HUDEP-2 (cell line): ENCODE data around the gene AVP.
"Not testable (repeated sequence)": the region's sequence is repeated elsewhere in the genome, so short reads cannot be mapped to it uniquely, and the experiment has no call there.

Experiments used
- DNase-seq, 76 experiments: peaks; one replicate each; lab custom pipeline; 2025; ENCODE audit not compliant: unreplicated experiment in 76 of 76; lab: John Stamatoyannopoulos, UW

Gene AVP

GRCh38 chr20:3084283-3084985 is at the start of gene AVP:
Gene AVP, minus strand, starts transcription at chr20:3084724. Its CDS starts 50 bp downstream, at chr20:3084674.
- DNase-seq: no peak

- DNase-seq: no peak
Observed at GRCh38 chr20:3134151-3134550, 49.6 kb upstream of the AVP start.

- no peak for DNase-seq
Observed at GRCh38 chr20:3133155-3133554, 48.6 kb upstream of the AVP start.

- no peak for DNase-seq
Observed at GRCh38 chr20:3130051-3130600, 45.6 kb upstream of the AVP start.

GRCh38 chr20:3129094-3129493 is 44.6 kb upstream of the AVP start:
- peak in 41 of 76 experiments; percentile 3 to 73 (median 27) for DNase-seq

GRCh38 chr20:3128275-3128984 is 43.9 kb upstream of the AVP start:
- DNase-seq: no peak

- DNase-seq: no peak
Observed at GRCh38 chr20:3126527-3126859, 42.0 kb upstream of the AVP start.

- DNase-seq: peak in 2 of 76 experiments; percentile 5 to 10
Observed at GRCh38 chr20:3125776-3126526, 41.4 kb upstream of the AVP start.

GRCh38 chr20:3124773-3125560 is 40.4 kb upstream of the AVP start:
- DNase-seq: not testable (repeated sequence)

GRCh38 chr20:3124163-3124562 is 39.6 kb upstream of the AVP start:
- DNase-seq: not testable (repeated sequence)

- no peak for DNase-seq
Observed at GRCh38 chr20:3123542-3123941, 39.0 kb upstream of the AVP start.

GRCh38 chr20:3121955-3122610 is 37.6 kb upstream of the AVP start:
- no peak for DNase-seq

GRCh38 chr20:3121271-3121911 is 36.9 kb upstream of the AVP start:
- DNase-seq: no peak

GRCh38 chr20:3119044-3119443 is 34.5 kb upstream of the AVP start:
- DNase-seq: no peak

GRCh38 chr20:3117839-3118379 is 33.4 kb upstream of the AVP start:
- DNase-seq: peak in 45 of 76 experiments; percentile 3 to 59 (median 29)

GRCh38 chr20:3116341-3116740 is 31.8 kb upstream of the AVP start:
- DNase-seq: no peak

GRCh38 chr20:3115190-3116107 is 30.9 kb upstream of the AVP start:
- DNase-seq: peak in 34 of 76 experiments; percentile 3 to 75 (median 24)

GRCh38 chr20:3111995-3112394 is 27.5 kb upstream of the AVP start:
- no peak for DNase-seq
